ENCODE data around the gene PKN2.
A peak's percentile ranks its signal among the peaks of the same experiment; 100 is the strongest.
"Not testable (repeated sequence)": the region's sequence is repeated elsewhere in the genome, so short reads cannot be mapped to it uniquely, and the experiment has no call there.

The PKN2 gene

DNA sequence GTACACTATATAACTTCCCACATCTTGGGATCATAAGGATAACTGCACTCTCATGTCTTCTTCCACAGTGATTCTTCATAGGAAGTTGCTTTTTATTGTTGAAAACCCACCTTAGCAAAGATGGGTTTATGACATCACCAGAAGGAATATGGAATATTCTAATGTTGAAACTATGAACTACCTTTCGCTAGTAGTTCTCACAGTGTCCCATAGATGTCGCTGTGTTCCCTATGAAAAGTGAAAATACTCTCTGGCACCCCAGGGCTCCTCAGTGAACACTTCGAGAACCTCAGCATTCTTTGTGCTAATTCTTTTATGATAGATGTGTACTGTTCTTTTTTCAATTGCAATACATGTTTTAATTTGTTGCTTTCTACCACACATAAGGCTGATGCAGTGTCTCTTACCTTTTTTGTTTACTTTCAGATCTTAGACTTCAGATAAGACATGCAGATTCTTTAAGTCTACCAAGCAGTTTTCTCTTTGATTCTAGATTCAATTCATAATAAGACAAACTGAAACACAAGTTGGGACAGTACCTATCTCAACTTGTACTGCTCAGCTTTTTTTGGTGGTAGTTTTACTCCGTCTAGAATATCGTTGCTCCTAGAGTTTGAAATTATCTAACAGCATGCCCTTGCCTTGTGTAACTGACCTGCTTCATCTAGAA is 116.4 kb downstream of the PKN2 start:
- peak; percentile 14 for DNase-seq

DNA sequence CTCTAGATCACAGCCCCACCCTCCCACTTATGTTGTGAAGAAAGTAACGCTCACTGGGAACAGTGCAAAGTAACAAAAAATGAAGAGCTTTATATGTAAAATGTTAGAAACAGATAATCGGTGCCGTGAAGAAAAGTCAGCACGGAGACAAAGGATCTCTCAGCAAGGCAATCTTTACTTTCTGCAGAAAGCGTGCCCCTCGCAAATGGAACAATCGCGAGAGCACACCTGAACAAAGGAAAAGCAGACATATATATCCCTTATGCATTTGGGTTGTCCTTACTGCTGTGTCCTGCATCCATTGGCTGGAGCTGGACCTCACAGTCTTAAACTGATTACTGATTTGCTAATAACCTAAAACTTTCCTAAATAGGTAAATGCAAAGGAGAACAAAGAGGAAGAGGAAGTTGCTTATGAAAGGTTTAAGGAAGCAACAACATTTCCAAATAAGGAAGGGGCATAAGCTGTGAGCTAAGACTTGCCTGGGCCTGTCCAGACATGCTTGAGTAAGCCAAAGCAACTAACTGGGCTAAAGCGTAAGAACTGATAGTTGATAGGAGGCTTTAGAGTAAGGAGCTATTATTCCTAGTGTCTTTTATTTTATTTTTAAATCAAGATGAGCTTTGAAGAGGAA is 117.6 kb downstream of the PKN2 start:
- no peak for DNase-seq

DNA sequence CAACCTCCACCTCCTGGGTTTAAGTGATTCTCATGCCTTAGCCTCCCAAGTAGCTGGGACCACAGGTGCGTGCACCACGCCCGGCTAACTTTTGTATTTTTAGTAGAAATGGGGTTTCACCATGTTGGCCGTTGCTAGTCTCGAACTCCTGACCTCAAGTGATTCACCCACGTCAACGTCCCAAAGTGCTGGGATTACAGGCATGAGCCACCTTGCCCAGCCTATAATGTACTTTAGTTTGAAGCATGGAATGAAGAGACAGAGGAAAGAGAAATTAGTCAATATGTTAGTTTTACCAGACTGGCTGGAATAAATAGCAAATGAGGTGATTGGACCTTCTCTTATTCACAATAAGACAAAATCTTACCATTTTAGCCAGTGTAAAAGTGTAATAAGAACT is 118.3 kb downstream of the PKN2 start:
- no peak for DNase-seq

DNA sequence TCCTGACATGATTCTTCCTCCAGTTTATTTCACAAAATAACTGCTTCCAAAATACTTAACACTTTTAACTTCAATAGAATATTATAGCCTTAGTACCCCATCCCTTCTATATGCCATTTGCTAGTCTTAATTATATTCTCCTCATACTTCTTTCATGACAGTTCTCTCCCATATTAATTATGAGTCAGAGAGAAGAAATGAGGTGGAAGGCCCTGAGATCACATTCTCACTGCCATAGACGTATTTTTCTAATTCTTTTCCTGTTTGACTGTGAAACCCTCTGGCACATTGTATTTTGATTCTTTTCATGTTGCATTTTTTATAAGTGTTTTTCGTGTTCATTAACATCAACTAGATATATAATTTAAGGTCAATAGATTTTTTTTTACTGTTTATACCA is 118.9 kb downstream of the PKN2 start:
- no peak for DNase-seq

DNA sequence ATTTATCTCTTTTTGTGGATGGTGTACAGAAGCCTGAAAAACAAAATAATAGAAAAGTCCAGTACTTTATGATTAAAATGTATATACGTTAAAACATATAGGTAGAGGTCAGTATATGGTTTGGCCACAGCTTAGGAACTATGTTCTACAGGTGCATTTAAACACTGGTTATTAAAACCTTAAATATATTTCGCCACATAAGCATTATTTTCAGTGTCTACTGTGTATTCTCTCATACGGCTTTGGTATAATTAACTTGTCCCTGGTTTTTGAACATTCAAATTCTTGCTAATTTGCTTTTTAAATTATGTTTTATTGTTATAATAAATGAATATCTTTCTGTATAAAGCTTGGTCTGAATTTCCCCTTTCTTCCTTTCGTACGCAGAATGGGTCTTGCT is 119.4 kb downstream of the PKN2 start:
- DNase-seq: no peak

DNA sequence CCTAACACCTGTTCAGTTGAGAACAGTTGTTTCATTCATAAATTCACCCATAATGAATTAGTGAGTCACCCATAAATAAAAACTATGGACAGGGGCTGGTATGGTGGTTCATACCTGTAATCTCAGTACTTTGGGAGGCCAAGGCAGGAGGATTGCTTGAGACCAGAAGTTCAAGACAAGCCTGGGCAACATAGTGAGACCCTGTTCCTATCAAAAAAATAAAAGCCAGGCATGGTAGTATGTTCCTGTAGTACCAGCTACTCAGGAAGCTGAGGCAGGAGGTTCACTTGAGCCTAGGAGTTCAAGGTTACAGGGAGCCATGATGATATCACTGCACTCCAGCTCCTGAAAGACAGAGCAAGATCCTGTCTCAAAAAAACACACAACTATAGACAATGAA is 128.3 kb downstream of the PKN2 start:
- no peak for DNase-seq

DNA sequence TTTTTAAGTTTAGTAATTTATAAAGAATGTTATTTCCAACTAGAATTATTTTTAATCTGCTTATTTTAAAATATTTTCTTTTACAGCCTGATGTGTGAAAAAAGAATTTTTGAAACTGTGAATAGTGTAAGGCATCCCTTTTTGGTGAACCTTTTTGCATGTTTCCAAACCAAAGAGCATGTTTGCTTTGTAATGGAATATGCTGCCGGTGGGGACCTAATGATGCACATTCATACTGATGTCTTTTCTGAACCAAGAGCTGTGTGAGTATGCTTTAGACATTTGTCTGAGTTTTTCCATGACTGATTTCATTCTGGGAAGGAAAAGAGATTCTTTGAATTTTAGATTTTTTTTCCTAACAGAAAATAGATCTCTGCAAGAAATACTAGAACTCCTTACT is 129.4 kb downstream of the PKN2 start:
- no peak for DNase-seq

DNA sequence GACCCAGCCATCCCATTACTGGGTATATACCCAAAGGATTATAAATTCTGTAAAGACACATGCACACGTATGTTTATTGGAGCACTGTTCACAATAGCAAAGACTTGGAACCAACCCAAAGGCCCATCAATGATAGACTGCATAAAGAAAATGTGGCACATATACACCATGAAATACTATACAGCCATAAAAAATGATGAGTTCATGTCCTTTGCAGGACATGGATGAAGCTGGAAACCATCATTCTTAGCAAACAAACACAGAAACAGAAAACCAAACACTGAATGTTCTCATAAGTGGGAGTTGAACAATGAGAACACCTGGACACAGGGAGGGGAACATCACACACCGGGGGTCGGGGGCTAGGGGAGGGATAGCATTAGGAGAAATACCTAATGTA is 135.6 kb downstream of the PKN2 start:
- DNase-seq: not testable (repeated sequence)

DNA sequence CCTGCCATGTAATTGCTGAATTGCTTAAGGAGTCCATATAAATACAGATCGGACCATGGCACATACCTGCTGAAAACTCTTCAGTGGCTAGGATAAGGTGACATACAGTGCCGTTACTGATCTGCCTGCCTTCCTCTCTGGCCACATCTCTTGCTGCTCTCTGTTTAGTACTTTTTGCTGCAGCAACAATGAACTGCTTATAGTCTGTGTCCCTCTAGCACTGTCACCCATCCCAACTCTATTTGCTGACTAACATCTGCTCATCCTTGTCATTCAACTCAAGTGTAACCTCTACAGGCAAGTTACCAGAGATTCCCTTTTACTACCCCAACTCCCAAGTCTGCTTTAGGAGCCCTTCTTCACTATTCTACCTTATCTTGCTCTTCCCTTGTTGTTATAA is 141.6 kb downstream of the PKN2 start:
- DNase-seq: no peak

DNA sequence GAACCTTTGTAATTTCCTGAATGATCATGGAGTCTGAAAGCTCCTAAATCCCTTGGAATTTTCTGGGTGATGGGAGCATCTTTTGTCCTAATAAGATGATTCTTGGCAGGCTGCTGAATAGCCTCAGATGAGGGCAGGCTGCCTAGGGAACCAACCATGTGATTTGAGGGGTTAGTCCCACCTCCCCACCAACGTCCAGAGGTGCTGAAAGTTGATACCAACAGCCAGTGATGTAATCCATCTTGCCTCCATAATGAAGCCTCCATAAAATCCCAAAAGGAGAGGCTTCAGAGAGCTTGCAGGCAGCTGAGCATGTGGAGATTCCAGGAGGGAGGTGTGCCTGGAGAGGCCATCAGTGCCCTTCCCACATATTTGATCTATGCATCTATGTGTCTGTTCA is 163.6 kb downstream of the PKN2 start:
- DNase-seq: no peak

DNA sequence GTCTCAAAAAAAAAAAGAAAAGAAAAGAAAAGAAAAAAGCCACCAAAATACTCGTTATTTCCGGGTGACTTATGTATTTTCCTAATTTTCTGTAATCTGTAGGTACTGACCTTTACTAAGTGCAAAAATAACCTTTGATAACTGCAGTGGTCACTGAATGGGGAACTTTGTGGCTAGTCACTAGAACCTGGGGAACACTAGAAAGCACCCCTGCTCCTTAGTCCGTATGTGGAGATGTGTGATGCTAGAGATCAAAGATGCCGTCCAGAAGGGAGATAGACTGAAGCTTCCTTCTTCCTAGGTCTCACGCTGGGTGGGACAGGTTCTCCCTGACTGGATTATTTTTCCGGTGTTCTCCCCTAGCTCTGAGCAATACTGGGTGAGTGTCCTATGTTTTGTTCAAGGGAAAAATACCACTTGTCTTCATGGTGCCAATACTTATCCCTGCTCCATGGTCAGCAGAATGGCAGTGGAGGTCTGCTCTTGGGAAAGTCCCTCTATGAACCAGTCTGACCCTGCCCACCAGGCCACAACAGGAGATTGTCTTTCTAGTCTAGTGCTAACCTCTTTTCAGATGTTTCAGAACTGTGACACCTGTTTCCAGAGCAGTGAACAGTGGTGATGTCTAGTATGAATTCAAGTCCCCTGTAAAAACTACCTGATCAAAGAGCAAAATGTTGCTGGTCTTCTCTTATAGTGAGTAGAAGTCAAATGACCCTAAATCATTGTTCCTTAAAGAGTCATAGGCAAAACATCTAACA is 167.4 kb downstream of the PKN2 start:
- no peak for DNase-seq

DNA sequence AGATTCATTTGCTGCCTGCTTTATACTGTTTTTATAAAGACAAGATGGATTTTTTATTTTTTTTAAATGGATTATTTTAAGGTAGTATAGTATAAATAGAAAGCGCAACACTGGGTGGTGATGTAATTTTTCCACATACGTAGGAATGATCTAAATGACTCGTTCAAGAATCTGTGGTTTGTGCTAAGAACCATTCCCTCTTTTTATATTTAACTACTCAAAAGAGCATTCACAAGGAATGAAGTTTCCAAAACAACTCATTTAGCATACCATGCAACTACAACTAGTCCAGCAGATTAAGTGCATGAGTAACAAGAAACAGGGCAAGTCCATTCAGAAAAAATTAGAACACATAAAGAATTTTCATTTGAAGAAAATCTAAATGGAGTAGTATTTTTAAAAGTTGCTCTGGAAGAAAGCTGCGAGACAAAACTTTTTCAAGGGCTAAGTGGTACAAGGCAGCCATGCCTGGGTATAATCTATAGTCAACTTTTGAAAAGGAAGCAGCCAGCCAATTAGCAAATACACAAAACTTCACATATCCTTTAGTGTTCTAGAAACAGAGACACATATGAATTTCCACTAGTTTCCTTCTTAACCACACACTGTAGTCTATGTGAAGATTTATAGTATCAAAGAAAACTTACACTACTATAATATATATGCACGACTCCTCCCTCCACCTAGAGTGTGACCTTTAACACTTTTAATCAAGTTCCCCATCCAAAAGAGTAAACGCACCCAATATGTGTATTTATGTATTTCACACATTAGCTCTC is 183.9 kb downstream of the PKN2 start:
- DNase-seq: no peak

DNA sequence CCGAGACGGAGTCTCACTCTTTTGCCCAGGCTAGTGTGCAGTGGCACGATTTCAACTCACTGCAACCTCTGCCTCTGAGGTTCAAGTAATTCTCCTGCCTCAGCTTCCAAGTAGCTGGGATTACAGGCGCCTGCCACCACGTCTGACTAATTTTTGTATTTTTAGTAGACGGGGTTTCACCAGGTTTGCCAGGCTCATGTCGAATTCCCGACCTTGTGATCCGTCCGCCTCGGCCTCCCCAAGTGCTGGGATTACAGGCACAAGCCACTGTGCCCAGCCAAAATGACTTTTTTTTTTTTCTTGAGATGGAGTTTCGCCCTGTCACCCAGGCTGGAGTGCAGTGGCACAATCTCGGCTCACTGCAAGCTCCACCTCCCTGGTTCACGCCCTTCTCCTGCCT is 185.6 kb downstream of the PKN2 start:
- DNase-seq: not testable (repeated sequence)

DNA sequence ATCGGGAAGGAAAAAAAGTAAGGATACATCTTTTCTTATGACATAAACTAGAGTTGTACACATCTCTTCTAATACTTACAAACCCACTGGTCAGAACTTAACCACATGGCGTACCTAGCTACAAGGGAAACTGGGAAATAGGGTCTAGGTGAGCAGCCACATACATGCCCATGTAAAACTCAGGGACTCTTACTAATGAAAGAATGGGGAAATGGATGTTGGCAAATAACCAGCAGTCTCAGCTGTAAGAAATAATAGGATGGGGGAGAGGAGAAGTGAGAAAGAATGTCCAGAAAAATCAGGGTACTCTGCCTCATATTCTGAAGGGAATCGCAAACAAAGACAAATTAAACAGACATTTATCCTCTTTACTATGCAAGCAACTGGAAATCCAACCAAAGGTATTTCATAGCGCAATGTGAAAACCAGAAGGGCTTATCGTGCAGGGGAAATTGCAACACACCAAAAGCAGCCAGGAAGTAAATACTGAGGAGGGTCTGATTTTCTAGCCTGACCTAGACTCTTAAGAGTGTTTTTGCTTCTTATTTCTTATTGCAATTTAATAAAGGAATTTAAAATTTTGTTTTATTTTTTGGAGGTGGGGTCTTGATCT is 189.8 kb downstream of the PKN2 start:
- DNase-seq: no peak

DNA sequence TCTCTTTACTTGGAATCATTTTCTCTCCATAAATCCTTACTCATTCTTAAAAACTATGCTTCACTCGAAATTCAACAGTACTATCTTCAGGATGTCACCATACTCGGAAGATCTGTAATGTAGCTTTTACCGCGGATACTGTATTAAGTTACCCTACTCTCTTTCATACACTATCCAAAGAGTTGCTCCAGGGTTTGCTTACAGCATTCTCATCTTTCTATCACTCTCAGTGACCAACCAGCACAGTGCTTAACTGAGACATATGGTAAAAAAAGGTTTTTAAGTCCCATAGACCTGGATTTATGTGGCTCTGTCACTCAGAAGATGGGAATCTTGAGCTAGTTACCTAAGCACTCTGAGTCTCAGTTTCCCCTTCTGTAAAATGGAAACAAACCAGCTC is 191.5 kb downstream of the PKN2 start:
- DNase-seq: no peak

DNA sequence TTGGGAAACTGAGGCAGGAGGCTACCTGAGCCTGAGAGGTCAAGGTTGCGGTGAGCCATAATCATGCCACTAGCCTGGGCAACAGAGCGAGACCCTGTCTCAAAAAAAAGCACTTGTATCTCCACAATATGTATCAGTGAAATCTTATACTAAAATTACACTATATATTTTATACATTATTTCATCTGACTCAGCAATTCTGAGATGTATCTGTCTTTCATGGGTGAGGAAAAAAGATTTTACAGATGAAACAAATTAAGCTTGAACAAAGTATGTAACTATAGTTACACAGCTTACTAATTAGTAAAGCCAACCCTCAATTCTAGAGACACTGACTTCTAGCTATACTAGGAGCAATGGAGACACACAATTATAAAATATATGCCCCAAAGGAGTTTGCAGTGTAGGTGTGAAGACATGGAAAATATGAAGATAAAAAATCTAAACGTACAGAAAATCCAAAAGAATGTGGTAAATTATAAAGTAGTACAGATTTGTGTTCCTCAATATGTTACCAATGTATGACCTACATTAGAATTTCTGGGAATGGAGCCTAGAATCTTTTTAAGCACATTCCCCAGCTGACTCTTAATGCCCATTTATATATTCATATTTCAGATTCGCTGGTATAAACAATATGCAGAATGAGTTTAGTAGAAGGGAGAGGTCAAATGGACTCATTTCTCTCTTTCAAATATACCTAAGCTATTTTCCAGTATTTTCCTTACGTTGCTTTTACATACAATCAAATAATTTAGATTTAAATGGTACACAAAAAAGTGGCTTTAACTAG is 192.7 kb downstream of the PKN2 start:
- no peak for DNase-seq

DNA sequence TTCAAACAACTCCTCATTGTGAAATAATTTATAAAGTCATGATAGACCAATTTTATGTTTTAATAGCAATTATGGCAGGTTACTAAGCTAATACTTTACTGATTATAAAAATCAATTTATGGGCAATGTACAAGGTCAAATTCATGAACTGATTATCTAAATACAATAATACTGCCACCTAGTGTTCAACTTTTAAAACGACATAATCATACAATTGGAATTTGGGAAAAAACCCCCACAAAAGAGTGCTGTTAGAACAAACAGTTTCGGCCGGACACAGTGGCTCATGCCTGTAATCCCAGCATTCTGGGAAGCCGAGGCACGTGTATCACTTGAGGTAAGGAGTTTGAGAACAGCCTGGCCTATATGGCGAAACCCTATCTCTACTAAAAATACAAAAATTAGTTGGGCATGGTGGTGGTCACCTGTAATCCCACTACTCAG is 193.3 kb downstream of the PKN2 start:
- DNase-seq: no peak

DNA sequence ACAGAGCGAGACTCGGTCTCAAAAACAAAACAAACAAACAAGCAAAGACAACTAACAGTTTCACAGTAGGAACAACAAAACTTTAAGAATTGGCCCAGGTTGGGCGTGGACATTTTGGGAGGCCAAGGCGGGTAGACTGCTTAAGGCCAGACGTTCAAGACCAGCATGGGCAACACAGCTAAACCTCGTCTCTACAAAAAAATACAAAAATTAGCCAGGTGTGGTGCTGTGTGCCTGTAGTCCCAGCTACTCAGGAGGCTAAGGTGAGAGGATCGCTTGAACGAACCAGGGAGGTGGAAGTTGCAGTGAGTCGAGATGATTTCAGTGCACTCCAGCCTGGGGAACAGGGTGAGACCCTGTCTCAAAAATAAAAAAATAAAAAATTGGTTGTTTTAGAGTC is 193.8 kb downstream of the PKN2 start:
- DNase-seq: no peak

DNA sequence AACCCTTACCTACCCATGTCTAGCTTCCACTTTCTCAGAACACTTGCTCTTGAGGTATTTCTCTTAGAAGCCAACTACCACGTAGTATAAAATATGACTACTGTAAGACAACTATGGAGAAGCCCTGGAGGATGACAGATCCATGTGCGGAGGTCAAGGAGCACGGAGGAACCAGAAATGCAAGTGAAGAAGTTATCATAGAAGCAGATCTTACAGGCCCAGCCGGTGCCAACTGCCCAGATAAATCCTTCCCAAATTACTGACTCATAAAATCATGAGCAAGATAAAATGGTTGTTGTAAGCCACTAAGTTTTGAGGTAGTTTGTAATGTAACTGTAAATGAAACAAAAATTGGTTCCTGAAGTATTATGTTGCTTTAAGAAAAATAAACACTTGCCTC is 194.7 kb downstream of the PKN2 start:
- DNase-seq: no peak

DNA sequence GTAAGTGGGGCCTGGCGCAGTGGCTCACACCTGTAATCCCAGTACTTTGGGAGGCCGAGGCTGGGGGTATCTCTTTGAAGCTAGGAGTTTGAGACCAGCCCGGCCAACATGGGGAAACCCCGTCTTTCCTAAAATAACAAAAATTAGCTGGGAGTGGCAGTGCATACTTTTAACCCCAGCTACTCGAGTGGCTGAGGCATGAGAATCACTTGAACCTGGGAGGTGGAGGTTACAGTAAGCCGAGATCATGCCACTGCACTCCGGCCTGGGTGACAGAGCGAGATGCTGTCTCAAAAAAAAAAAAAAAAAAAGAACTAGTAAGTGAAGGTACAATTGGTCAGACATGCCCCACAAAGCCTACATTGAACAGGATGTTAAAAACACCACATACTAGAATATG is 196.6 kb downstream of the PKN2 start:
- DNase-seq: not testable (repeated sequence)

DNA sequence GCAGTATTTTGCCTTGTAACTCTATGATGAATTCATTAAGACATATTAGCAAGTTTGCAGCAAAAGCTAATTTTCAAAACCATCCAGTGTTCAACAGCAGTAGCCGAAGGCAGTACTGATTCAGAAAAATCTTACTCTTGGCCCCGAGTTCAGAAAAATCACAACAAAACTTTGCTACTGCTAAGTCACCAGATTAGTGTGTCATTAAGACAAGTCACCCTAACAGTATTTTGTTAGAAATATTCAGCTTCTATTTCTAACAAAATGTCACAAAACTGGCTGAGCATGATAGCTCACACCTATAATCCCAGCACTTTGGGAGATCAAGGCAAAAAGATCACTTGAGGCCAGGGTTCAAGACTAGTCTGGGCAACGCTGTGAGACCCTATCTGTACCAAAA is 199.1 kb downstream of the PKN2 start:
- no peak for DNase-seq
